HG02610 (cell line): ENCODE measurements around the gene GPRIN3.

Experiments used
- ATAC-seq: cut with Tn5 transposase; IDR thresholded peaks from one replicate; pipeline ENCODE4 v1.9.1; 2021; ENCODE audit warnings: mild to moderate bottlenecking, moderate library complexity; ENCODE audit not compliant: unreplicated experiment

The GPRIN3 gene

DNA sequence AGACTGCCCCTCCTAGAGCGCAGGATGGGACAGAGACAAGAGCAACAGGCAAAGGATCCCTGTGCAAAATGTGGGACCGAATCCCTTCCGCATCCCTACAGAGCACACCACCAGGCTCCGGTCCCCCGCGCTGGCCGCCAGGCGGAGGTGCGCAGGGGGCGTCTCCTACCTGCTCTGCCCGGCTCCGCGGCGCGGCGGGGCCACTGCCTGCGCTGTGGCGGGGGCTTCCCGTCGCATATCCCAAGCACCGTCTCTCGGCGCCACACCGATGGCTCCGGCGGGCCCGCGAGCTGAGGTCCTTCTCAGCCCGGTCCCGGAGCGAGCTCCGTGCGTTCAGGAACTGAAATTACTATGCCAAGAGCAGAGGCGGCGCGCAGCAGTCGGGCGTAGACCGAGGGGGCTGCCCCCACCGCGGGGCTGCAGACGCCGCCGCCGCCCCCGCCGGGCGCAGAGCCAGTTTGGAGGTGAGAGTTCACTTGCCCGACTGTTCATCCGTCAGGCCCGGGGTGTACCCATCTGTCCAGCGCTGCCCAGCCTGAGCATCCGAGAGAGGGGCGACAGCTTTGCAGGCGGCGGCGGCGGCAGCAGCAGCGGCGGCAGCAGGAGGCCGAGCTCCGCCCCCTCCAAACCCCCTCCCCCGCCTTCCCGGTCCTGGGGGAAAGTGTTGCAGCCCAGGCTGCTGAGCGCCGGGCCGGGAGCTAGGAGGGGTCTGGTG is at the start of gene GPRIN3:
Gene GPRIN3 (minus strand): TSS at position 355 of the 715 bp plus-strand sequence. CDS start 57,690 bp downstream, outside the sequence.
- peak; percentile 80 for ATAC-seq

DNA sequence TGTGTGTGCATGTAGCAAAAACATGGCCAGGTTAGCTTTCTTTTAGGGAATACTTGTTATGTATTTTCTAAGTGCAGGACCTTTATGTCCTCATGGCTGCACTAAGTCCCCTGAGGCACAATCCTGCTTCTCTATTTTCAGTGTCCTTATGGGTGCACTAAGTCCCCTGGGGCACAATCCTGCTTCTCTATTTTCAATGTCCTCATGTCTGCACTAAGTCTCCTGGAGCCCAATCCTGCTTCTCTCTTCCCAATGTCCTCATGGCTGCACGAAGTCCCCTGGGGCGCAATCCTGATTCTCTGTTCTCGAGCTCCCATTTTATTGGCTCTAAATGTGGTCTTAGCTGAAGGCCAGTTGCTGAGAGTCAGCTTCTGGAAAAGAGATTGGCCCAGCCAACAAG is 49.7 kb upstream of the GPRIN3 start:
- no peak for ATAC-seq

DNA sequence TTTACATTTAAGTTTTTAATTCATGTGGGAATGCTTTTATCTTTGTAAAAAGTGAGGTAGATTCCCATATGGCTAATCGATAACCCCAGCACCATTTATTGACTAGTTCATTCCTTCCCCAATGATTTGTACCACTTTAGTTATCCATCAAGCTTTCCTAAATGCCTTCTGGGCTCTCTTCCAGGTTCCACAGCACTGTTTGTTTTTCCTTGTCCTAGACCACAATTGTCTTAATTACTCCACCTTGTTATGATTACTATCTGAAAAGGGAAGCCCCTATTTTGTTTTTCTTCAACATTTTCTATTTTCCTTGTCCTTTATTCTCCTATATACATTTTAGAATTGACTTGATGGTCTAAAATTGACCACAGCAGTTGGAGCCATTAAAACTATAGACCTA is 48.5 kb upstream of the GPRIN3 start:
- ATAC-seq, result no peak

DNA sequence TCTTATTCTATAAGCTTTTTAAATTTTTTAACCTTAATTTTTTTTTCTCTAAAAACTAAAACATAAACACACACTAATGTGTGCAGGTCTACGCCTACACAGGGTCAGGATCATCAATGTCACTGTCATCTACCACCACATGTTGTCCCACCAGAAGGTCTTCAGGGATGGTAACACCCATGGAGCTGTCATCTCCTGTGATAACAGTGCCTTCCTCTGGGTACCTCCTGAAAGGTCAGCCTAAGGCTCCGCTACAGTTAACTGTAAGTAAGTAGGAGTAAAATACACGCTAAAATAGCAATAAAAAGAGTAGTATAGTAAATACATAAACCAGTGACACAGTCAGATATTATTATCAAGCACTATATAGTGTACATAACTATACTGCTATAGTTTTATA is 45.9 kb upstream of the GPRIN3 start:
- no peak for ATAC-seq

GRCh38 chr4:89352541-89352940 is 44.9 kb upstream of the GPRIN3 start:
- no peak for ATAC-seq

DNA sequence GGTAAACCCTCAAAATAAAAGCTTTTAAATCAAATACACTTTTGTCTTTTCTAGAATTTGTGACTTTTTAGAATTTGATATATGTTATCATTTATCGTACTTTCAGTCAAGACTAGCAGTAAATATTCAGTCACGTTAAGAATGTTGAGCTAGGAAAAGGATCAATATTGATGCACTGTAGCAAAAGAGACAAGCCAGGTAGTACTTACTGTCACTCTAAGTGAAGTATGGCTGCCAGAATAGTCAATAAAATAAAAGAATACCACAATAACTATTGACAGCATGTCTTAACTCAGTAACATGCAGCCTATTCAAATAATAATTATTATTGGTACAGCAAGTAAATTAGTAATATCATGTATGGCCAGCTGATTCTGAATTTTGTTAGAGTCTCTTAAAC is 43.6 kb upstream of the GPRIN3 start:
- ATAC-seq, result no peak

DNA sequence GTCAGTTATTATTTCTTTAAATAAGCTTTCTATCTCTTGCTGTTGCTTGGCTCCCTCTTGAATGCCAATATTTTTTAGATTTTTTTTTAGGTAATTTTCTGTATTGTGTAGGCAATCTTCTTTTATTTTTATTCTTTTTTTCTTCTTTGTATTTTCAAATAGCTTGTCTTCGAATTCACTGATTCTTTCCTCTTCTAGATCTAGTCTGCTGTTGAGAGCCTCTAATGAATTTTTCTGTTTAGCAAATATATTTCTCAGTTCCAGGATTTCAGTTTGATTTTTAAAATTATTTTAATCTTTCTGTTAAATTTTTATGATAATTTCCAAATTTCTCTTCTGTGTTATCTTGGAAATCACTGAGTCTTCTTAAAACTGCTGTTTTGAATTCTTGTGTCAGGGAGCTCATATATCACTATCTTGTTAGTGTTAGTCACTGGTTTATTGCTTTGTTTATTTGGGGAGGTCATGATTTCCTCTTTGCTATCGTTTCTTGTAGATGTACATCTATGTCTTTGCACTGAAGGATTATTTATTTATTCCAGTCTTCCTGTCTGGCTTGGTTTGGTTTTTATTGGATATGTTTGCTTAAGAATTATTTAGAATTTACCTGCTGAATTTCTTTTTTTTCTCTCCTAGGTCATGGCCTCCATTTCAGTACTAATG is 39.9 kb upstream of the GPRIN3 start:
- no peak for ATAC-seq

DNA sequence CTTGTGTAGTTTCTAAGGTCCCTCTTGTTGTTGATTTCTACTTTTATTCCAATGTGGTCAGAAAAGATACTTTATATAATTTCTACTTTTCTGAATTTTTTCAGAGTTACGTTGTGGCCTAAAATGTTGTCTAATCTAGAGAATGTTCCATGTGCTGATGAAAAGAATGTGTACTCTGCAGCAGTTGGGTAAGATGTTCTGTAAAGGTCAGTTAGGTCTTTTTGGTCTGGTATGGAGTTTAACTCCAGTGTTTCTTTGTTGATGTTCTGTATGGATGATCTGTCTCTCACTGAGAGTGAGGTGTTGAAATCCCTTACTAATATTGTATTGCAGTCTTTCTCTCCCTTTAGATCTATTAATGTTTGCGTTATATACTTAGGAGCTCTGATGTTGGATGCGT is 37.0 kb upstream of the GPRIN3 start:
- no peak for ATAC-seq

GRCh38 chr4:89338206-89338605 is 30.6 kb upstream of the GPRIN3 start:
- no peak for ATAC-seq

- no peak for ATAC-seq
Measured at GRCh38 chr4:89337681-89338080, 30.1 kb upstream of the GPRIN3 start.

DNA sequence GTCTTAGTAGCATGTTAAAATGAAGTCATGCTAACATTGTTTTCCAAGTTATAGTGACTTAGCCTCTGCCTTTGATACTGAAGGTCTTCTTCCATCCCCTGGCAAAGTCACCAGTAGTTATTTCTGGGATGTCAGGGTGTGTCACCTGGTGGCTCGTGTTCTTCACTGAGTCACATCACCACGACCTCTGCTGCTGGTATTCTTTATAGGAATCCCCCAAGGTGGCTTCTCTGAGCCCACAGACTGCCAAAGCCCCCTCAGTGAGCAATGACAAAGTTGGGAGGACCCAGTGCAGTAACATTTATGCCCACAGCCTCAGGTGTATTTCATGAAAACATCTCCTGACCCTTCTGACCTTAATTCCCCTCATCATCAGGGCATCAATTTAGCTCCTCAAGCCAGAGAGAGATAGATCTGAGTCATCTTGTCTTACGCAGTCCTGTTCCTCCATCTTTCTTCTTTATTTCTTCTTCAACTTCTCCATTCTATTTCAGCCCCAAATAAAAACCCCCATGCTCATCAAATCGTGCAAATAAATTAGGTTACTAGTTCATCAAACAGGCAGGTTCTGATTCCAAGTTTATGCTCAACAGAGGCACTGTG is 29.3 kb upstream of the GPRIN3 start:
- no peak for ATAC-seq

- no peak for ATAC-seq
Measured at GRCh38 chr4:89334830-89335229, 27.2 kb upstream of the GPRIN3 start.

DNA sequence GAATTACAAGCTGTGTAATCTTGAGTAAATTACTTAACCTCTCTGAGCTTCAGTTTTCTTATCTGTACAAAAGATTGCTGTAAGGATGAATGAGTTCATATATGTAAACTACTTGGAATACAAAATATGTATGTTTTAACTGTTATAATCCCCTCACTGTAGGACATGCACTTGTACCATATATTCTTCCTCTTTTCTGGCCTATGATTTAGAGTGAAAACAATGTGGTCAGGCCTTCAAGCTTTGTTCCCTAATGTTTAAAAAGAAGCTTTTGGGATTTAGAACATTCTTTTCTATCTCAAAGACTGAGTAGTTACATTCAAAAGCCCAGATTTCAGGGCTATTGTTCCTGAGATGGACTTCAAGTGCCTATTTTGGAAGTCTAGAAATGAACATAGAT is 26.7 kb upstream of the GPRIN3 start:
- ATAC-seq, result no peak

DNA sequence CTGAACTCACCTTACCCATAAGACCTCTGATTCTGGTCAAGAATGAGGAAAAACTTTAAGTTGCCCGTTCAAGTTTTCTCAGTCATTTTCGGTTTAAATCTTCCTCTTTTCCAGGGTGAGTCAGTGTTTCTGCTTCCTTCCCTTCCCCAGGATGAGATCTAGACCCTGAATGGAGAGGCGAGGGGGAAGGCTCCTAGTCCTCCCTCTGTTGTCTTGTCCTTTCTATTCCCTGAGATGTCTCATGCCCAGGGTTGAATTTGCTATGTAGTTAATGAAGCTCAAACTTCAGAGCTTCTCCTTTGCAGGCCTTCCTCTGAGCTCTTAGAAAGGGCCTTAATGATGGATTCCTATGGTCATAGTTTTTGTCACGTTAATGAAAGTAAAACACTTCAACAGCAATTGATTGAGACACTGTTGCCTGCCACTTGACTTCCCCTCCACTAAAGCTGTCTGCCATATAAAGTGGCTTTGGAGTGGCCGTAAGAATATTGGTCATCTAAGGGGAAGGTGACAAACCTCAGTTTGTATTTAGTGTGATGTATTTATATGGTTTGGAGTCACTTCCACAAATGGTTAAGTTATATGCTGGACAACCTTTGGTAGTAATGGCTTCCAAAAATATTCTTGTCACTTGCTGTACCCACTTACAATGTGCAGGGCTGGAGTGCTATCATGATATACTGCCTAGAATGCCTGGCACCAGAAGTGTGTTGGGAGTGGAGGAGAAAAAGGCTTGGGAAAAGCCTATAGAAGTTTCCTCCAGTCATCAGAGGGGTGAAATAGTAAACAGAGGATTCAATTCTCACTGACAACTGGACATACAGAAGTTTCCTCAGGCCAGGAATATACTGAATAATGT is 24.3 kb upstream of the GPRIN3 start:
- ATAC-seq, result no peak

GRCh38 chr4:89331197-89331596 is 23.6 kb upstream of the GPRIN3 start:
- ATAC-seq, result no peak

- no peak for ATAC-seq
Measured at GRCh38 chr4:89329280-89329679, 21.7 kb upstream of the GPRIN3 start.

GRCh38 chr4:89324671-89325070 is 17.1 kb upstream of the GPRIN3 start:
- peak; percentile 95 for ATAC-seq

DNA sequence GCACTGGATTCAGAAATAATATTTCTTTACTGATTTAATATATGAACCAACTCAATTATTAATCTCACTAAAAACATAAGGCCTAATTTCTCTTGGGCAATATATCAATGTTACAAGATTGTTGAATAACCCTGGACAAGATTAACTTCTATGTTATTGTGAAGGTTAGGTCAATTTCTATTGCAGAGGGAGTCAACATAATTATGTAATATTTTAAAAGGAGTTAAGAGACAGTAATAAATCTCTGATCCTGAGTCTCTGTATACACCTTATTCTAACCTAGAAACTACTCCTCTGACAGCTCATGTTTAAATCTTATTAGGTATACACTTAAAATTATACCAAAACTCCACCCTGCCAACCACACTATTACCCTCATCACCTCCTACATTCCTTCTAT is 15.1 kb upstream of the GPRIN3 start:
- ATAC-seq, result no peak

DNA sequence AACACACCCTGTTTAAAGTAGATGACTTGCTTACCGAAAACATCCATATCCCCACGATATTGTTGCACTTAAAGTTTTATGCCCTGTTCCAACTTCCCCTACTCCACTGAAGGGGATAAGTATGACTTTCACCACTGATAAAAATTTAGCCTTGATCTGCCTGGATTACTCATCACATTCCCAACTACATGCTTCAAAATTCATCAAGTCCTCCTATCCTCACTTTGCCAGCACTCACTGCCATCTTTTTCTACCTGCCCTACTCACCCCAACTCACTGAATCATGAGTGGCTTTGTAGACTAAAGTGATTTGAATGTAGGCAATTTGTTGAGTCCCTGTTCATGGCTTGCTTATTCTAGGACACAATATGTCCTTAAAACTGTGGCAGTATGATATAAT is 12.2 kb upstream of the GPRIN3 start:
- ATAC-seq, result no peak

- ATAC-seq, result peak; percentile 49
Measured at GRCh38 chr4:89316931-89317366, 9.3 kb upstream of the GPRIN3 start.

DNA sequence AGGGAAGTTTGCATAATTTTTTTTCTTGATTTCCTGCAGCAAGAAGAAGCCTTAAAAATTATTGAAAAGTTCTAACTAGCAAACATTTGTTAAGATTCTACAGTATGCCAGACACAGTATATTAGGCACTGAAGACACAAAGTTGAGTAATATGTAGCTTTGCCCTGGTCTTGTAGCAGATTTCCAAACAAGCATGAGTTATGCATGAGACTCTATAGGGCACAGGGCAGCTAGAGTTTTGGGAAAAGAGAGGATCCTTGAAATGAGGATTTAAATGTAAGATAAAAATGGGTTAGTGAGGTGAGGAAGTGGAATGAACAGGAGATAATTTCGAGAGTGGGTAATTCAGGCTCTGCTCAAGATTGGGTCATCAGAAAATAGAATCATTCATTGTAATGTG is 8.6 kb upstream of the GPRIN3 start:
- ATAC-seq, result no peak
